PFSK-1 (cell line): ENCODE results near the gene MYH10.

Experiments used
- FOXP2 ChIP-seq: optimal IDR thresholded peaks from 2 replicates; pipeline ENCODE3; 2011; ENCODE audit warnings: borderline replicate concordance, control low read depth, inconsistent platforms; ENCODE audit not compliant: insufficient read depth; ENCODE audit errors: extremely low read length, extremely low read depth
- POLR2AphosphoS5 ChIP-seq: IDR thresholded peaks from 2 replicates; pipeline ENCODE4 v1.6.1; 2012; ENCODE audit warnings: low read depth, mild to moderate bottlenecking, control low read depth, low read length, moderate library complexity
- REST ChIP-seq, 2 experiments: IDR thresholded peaks; 2 replicates each; pipeline versions ENCODE4 v1.6.1 to v1.8.0; 2011 to 2012; ENCODE audit warnings: low read depth in 2 of 2, low read length in 2 of 2, control low read depth in 1 of 2, inconsistent platforms in 1 of 2, mild to moderate bottlenecking in 1 of 2, moderate library complexity in 1 of 2; ENCODE audit not compliant: insufficient read depth in 1 of 2
- SIN3A ChIP-seq: IDR thresholded peaks from 2 replicates; pipeline ENCODE4 v1.6.1; 2012; ENCODE audit warnings: mild to moderate bottlenecking, low read length, moderate library complexity, borderline replicate concordance; ENCODE audit not compliant: insufficient read depth
- TAF1 ChIP-seq: IDR thresholded peaks from 2 replicates; pipeline ENCODE4 v1.6.1; 2012; ENCODE audit warnings: low read length, control low read depth, borderline replicate concordance; ENCODE audit not compliant: insufficient read depth

The MYH10 gene

GRCh38 chr17:8619294-8619693 is 11.2 kb downstream of the MYH10 start:
- TF ChIP-seq SIN3A (no peak), REST (IDR thresholded peaks at IDR 0.05; ENCODE audit: insufficient read depth in 1 of 2, low read depth in 2 of 2, low read length in 2 of 2) (no peak), POLR2AphosphoS5 (no peak), FOXP2 (no peak)

GRCh38 chr17:8618825-8619224 is 11.7 kb downstream of the MYH10 start:
- TF ChIP-seq FOXP2 (no peak), SIN3A (no peak), TAF1 (no peak), POLR2AphosphoS5 (no peak)

GRCh38 chr17:8614988-8615387 is 15.5 kb downstream of the MYH10 start:
- no peak for TF ChIP-seq REST (IDR thresholded peaks at IDR 0.05; ENCODE audit: insufficient read depth in 1 of 2, low read depth in 2 of 2, low read length in 2 of 2)
- no peak for TF ChIP-seq FOXP2
- TF ChIP-seq TAF1, result no peak
- no peak for TF ChIP-seq POLR2AphosphoS5
- TF ChIP-seq SIN3A, result no peak

GRCh38 chr17:8611619-8612298 is 18.8 kb downstream of the MYH10 start:
- no peak for TF ChIP-seq REST (IDR thresholded peaks at IDR 0.05; ENCODE audit: insufficient read depth in 1 of 2, low read depth in 2 of 2, low read length in 2 of 2)
- no peak for TF ChIP-seq SIN3A
- no peak for TF ChIP-seq TAF1
- no peak for TF ChIP-seq POLR2AphosphoS5
- TF ChIP-seq FOXP2, result no peak

GRCh38 chr17:8611137-8611536 is 19.4 kb downstream of the MYH10 start:
- no peak for TF ChIP-seq REST (IDR thresholded peaks at IDR 0.05; ENCODE audit: insufficient read depth in 1 of 2, low read depth in 2 of 2, low read length in 2 of 2)
- TF ChIP-seq FOXP2, result no peak
